Aortic smooth muscle cell (primary cell): ENCODE measurements around the gene IL31. TPM values are rescaled to one million over a fixed set of nuclear protein-coding genes. Genes with fewer than 3 reads are reported as not detected.

Experiments used
- total RNA-seq: library from RNA; depleted of rRNA; stranded (reverse); fragments of >200 nt; gene quantifications from 2 replicates; pipeline ENCODE4 v1.2.3, GENCODE V29; 2014

Gene IL31
- total RNA-seq = not detected in 2 replicates

DNA sequence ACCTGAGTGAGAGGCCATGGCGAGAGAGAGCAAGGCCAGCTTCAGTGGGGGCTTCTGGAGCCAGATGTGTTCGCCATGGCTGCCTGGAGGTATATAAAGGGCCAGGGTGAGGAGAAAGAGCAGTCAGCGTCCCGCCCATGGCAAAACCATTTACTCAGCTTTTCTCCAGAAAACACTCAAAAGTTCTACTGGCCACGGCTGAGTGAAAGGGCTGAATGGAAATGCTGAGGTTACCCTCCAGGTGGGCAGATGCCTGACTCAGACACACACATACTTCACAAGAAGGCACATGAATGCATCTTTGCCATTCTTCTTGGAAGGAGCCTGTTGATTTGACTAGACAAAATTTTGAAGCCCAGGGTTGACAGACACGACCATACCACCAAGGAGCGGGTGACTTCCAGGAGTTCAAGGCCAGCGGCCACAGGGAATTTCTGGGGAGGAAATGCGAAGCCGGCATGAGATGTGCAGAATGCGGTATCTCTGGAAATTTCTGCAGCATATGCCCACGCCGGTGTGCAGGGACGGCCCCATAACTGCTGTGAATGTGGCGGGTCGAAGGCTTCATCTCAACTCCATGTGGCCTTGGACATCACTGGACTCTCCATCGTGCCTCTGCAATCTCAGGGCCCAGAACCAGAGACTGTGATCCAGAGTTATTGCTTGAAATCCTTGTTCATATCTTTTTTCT lies at the start of gene IL31:
Gene IL31 (minus strand): TSS at position 67 of the 691 bp plus-strand sequence. CDS start 49 bp downstream, at position 18.

DNA sequence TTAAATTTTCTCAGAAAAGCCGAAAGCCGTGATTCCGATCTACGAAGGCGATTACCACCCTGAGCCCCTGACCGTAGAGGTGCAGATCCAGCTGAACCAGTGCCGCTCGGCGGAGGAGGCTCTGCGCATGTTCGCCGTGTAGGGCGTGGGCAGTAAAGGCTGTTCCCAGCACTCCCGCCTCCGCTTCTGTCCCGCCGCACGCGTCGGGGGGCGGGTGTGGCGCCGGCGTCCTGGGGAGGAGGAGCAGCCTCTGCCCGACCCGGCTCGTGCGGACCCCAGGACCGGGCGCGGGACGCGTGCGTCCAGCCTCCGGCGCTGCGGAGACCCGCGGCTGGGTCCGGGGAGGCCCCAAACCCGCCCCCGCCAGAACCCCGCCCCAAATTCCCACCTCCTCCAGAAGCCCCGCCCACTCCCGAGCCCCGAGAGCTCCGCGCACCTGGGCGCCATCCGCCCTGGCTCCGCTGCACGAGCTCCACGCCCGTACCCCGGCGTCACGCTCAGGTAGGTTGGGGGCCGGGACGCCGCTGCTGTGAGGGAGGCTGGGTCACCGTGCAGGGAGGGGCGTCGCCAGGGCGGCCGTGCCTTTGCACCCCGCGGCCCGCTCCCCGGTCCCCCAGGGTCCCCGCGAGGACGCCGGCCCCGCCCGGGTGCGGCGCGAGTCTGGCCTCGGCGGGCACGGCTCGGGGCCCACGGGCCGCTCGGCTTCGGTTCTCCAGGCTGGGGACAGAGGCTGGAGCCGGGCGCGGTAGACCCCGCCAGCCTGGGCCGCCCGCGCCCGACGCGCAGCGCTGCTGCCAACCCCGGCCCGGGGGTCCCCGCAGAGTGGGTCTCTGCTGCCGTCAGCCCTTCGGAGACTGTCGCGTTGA lies 29.5 kb upstream of the IL31 start, which contains the start of gene B3GNT4:
Gene B3GNT4 (plus strand): TSS at position 409 of the 866 bp plus-strand sequence. CDS start 910 bp downstream, outside the sequence.

DNA sequence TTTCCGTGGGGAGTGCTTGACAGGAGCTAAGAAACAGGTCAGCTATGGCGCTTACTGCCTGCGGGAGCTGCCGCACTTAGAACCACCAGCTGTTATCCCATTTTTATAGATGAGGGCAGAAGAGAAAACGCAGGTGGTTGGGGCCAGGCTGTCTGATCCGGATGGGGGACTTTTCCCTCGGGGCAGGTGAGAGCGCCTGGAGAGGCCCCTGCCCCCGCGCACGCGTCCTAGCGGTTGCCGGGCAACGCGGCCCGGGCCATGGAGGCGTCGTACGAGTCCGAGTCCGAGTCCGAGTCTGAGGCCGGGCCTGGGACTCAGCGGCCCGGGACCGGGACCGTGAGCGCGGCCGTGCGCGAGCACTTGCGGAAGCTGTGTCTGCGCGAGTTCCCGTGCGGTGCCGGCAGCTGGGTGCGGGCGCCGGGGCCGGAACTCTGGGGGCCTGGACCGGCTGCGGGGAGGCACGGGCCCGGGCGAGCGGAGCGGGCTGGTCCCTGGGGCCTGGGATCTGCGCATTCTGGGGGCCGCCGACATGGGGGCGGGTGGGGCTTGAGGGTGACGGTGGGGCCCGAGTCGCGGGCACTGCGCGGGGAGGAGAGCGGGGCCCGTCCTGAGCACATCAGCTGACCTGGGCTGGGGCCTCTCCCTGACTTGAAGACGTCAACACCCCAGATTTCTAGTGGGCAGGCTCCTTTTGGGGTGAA lies 9.0 kb upstream of the IL31 start, which contains the start of gene LRRC43:
Gene LRRC43 (plus strand): TSS at position 237 of the 701 bp plus-strand sequence. CDS start 22 bp downstream, at position 259.

Other genes with a start within 250 kb of the IL31 start
- 13.7 and 19.6 TPM in 2 replicates for gene BCL7A, start 152.3 kb downstream of the IL31 start, total RNA-seq
- gene MLXIP, start 95.5 kb downstream of the IL31 start, total RNA-seq = 10.2 and 13.1 TPM in 2 replicates
- gene LRRC43, start 8.9 kb upstream of the IL31 start, total RNA-seq = 0.79 and 0.87 TPM in 2 replicates
- 0.19 TPM in 1 of 2 replicates, not detected in the other for gene B3GNT4, start 29.5 kb upstream of the IL31 start, total RNA-seq
- 62.2 and 71.7 TPM in 2 replicates for gene DIABLO, start 51.8 kb upstream of the IL31 start, total RNA-seq
- 21.4 and 24.8 TPM in 2 replicates for gene VPS33A, start 92.3 kb upstream of the IL31 start, total RNA-seq
- 57.4 and 63.4 TPM in 2 replicates for gene CLIP1, start 248.4 kb upstream of the IL31 start, total RNA-seq